Stimulated activated CD8-positive, alpha-beta memory T cell treated with anti-CD3 and anti-CD28 coated beads, Interleukin-2, amount 100 ng/mL, for 48 hours (primary cell): ENCODE measurements around the gene UTP11.

ENCODE experiments used
- DNase-seq, 2 donors: peaks; one replicate each; pipeline ENCODE4 v3.0.0-alpha.2; 2020; ENCODE audit warnings: low read depth in 2 of 2

Gene UTP11

DNA sequence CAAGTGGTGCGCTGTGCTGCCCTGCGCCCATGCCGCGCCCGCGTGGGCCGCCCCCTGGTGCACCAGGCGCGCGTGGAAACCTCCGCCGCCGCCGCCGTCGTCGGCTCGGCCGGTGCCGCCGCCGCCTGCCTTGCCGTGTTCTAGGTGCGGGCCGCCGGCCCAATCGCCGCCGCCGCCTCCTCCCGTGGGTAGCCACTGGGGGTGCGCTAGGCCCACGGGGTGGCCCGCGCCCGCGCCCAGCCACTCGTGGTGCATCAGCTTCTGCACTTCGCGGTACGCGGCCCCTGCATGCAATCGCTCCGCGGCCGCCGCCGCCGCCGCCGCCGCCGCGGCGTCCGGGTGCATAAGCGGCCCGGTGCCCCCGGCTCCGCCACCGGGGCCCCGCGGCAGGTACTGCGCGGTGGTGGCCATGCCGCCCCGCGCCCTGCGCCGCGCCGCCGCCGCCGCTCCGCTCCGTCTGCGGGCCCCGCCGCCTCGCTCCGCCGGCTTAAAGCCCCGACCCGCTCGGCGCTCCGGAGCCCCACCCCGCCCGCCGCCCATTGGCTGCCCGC is 33.9 kb downstream of the UTP11 start, which contains the start of gene POU3F1:
Gene POU3F1, minus strand, starts transcription at position 461 of the 551 bp plus-strand sequence. Its CDS starts 50 bp downstream, at position 411.
- no peak for DNase-seq

DNA sequence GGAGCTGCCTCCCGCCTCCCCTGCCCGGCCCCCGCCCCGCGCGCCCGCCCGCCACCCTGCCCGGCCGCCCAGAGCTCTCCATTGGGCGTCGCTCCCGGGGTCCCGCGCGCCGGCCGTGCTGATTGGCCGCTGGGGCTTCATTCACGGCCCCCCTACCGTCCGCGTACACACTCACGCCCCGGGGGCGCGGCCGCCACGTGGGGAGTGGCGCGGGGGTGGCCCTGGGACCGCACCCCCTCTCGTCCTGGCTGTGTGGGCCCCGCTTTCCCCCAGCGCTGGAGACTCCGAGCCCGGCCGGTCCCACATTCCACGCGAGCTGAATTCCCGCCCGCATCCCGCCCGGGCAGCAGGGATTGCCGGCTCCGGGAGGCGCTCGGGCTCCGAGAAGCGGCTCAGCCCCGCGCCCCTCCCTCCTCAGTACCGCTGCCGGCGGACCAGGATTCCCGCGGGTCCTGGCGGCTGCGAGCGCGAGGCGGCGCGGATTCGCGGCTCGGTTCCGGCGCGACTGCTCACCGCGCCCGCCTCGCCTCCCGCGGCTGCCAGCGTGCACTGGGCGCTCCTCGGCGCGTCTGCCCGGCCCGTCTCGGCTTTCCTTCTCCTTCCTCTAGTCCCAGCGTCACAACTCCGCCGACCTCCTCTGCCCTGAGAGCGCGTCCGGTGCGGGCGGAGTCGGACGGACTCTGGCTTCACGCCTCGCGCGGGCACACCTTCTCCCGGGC is 34.5 kb downstream of the UTP11 start:
- DNase-seq = peak; percentile 71 to 79

DNA sequence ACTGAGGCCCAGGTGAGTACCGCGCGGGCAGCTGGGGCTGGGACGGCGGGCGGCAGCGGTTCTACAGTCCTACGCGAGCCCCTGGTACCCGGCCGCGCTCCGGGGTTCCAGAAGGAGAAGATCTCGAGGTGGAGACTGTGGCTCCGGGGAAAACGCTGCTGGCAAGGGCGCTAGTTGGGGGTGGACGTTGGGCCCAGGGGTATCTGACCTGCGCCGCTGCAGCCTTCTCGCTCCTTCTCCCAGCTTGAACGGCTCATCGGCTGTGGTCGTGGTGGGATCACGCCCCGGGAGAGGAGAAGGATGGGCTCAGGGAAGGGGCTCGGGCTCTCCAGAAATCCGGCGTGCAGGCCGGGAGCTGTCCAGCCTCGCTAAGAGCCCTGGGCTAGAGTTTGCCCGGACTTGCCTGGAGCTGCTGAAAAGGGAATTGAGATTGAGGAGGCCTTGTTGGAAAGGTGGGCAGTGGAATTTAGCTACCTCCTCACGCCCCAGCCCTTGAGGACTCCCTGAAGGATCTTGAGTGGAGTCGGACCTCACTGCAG is 35.1 kb downstream of the UTP11 start:
- DNase-seq = no peak

DNA sequence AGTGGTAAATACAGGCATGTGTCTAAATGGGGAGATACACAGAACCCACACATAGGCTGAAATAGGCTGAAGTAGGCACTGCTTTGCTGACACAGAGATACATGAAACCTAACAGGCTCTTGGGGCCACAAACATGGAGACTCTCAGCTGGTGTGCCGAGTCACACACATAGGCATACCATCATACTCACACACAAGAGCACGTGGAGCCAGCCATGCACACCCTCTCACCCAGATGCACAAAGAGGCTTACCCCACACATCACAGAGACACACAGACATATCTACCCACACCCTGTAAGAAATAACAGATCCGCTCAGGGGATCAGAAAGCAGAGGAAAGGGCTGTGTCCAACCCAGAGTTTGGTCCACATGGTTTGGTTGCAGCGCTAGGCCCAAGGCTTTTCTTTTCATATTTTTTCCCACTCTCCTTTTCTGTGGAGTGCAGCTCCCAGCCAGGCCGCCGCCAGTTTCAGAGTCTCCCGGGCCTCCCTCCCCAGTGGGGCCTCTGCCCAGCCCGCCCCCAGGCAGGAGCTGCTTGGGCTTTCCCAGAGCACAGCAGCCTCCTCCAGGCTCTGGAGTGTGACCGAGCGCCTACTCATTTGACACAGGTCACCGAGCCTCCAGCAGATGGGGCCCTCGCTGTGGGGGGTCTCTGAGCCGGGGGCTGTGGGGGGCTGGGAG is 38.0 kb downstream of the UTP11 start:
- DNase-seq = no peak

DNA sequence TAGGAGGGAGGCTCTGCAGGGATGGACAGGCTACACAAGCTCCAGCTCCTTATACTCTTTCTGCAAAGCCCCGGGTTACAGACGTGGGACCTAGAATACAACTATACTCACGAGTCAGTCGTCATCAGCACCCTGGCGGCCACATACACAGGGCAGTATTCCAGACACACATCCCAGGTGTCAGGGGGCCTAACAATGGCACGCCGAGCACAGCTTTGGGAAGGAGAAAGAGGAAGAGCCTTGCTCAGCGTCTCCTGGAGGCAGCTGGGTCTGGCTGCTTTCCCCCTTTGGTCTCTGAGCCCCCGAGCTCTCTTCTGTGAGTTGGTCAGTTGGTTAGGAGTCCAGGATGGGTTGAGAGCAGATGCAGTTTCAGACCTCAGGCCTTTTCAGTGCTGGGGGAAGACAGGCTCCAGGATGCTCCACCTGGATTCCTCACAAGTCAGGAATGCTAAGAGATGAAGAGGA is 38.6 kb downstream of the UTP11 start:
- no peak for DNase-seq

DNA sequence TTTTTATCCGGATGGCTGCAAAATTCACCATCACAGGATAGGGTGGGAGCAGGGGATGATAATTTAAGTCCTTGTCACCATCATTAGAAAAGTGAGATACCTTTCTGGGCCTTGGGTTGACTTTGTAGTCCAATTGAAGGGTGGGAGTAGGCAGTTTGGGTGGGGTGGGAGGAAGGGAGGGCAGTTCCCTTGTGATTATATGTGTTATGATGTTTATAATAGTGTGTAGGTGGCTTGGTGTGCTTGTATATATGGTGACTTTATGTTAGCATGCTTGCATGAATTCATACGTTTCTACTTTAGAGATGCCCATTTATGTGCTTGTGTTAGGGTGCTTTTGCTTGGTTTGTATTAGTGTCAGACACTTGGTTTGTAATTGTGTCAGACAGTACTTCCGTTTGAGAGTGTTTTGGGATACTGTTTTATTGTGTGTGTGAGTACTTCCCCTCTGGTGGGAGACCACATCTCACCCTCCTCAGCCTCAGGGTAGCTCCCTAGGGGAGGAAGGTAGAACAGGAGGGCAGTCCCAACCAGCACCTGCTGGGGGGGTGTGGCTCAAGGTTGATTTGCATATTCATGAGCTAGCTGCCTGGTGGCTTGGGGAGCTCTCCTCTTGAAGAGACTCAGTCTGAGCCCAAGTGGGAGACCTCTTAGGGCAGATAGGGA is 40.3 kb downstream of the UTP11 start:
- no peak for DNase-seq

DNA sequence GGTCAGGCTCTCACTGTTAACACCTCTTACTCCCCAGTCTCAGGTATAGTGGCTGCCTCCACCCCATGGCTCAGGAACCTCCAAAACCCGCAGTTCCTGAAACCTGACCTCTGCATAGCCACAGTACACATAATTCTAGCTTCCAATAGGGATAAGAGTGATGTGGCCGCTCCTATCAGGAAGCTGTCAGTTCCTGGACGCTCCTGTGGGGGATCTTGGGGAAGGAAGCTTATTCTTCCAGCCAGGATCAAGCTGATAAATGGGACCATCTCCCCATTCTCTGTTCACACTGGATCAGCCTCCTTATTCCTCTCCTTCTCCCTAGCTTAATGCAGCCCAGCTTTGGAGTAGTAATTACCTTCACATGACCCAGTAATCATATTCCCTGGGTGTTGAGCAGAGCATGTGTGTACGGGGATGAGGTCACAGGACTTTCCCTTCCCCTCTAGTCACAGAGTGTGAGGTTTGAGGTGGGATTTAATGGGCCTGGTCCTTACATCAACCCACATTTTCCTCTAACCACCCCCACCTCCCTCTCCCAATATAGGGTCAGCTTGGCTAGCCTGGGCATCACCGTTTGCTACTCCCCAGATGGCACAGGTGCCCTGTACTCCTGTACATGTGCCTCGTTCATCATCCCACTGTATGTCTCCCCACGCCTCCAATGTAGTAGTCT is 41.0 kb downstream of the UTP11 start:
- DNase-seq = no peak

DNA sequence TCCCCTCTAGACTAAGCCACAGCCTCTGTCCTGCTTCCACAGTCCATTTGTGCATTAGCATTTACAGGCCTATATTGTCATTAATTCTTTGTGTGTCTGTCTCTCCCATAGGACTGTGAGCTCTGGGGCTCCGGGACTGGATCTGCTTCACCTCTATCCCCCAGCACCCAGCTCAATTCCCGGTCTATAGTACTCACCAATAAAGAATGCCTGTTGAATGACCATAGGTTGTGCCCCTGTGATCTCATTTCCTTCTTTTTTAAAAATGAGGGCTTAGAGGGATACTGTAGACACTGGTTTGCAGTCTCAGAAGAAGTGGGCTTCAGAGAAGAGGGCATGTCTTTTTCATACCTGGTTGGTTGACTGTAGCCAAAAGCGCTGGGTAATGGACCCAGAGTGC is 42.9 kb downstream of the UTP11 start:
- no peak for DNase-seq

DNA sequence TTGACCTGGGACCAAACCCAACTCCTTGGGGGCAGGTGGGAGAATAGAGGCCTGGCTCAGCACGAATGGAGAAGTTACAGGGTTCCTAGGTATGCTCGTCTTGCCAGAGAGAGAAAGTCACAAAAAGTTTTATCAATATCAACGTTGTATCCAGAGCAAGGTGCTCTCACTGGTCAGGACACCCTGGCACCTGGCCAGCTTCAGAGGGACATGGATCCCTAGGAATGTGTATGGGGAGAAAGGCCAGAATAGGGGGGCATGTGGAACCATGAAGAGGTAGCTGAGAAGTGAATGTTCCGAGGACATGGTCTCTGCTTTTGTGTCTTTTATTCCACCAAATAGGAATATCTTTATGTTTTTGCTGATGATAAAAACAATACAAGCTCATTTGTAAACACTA is 43.4 kb downstream of the UTP11 start:
- no peak for DNase-seq

DNA sequence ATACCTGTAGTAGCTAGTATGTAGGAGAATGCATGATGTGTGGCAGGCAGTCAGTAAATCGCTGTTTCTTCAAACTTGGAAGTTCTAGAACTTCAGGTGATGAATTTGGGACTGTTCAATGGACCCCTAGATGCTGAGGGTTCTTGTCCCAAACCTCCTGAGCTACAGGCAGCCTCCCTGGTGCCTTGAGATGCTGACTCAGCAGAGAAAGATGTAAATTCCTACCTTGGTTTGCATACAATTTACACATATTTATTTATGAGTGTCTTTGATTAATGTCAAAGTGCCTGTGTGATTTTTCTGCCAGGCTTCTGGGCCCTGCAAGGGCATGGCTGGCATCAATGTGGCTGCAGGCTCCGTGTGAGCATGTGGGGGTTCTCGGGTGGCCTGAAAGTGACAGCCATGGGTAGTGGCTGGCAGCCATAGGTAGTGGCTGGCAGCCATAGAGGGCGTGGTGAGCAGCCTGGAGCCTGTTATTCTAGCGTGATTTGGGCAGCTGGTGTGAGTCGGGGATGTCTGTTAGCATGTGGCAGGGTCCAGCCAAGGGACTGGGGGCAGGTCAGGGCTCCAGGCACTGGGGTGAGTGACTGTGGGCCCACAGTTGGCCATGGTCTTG is 47.2 kb downstream of the UTP11 start:
- DNase-seq = no peak

DNA sequence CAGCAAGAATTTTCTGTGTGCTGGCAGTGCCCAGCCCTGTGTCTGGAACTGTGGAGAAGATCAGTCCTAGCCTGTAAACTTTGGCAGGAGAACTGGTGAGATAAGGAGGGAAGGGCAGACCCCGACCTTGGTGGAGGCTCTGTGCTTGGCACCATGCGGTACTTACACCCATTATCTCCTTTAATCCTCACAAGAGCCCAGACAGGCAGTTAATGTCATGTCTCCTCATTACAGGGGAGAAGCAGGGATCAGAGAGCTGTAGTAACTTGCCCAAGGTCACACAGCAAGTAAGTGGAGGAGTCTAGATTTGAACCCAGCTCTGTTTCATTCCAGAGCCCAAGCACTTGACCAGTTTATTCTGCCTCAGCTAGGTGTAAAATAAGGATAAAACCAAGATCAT is 48.0 kb downstream of the UTP11 start:
- no peak for DNase-seq

DNA sequence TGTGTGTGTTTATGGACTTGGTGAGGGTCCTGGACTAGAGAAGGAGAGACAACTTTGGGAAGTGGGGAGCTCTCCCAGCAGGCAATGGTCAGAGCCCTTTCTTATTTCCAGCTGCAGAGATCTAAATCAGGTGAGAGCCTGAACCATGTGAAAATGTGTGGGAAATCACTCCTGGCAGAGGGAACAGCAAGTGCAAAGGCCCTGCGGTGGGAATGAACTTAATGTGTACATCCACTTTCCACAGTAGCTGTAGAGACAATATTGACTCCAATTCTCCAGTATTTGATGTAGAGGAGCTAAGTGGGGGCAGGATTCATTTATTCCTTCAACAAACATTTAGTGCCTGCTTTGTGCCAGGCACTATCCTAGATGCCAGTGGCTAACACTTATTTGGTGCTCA is 48.8 kb downstream of the UTP11 start:
- no peak for DNase-seq

DNA sequence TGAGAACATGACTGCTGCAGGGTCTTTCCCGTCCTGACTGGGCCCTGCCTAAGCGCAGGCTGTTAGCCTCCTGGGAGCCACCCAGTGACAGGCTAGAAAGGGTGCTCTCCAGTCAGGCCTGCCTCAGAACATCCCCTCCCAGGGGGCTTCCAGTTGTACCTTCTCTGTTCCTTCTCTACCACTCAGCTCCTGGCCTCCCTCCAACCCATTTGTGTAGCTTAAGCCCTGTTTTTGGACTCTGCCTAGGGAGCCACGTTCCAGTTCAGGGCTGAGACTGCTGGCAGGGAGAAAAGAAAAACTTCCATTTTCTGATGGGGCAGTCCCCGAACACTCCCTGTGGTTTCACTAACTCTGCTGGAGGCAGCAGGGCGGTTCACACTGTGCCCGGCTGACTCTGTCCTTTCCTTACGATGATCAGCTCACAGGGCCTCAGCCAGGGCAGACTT is 49.4 kb downstream of the UTP11 start:
- DNase-seq = no peak

DNA sequence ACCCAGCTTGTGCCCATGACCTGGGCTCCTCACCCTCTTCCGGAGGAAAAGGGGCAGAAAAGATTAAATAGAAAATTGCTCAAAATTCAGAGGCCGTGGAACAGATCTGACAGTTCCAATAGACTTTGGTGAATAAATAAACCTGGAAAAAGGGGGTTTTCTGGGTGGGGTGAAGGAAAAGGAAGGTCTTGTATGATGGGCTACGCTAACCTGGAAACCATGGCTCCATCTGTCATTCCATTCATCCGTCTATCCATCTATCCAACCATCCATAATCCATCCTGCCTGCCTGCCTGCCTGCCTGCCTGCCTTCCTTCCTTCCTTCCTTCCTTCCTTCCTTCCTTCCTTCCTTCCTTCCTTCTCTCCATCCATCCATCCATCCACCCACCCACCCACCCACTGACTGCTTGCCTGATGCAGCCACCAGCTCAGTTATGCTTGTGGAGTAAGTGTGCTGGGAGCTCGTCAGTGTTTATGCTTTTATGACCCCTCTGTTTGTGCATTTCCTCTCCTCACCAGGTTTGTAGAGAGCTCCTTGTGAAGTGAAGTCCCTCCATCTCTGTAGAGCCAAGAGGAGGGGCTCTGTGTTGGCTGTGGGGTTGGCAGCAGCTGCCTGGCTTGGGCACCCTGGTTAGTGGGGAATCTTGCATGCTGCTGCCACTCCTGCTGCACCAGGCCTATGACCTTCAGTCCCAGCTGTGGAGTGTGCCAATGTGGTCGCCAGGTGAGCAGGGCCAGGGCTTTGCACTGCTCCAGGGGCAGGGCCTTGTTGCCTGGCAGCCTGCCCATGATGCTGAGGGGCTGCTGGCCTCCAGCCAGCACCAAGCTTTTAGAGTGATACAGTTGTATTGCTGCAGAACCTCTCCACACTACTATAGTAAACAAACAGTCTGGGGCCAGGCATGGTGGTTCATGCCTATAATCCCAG is 50.1 kb downstream of the UTP11 start:
- DNase-seq = no peak

DNA sequence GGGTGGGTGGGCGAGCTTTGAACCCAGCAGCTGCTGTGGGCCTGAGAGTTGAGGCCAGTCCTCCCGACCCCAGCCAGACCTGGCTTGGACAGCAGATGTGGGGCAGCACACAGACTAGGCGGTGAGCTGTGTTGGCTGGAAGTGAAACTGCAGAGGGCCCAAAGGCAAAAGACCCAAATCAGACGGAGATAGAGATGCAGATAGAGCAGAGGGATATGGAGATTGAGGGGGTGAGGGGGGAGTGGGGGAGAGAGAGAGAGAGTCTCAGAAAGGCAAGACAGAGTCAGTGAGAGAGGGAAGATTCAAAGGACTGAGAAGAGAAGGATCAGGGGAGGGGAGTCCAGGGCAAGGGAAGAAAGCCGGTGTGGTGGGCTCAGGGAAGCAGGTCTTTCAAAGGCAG is 51.1 kb downstream of the UTP11 start:
- no peak for DNase-seq

DNA sequence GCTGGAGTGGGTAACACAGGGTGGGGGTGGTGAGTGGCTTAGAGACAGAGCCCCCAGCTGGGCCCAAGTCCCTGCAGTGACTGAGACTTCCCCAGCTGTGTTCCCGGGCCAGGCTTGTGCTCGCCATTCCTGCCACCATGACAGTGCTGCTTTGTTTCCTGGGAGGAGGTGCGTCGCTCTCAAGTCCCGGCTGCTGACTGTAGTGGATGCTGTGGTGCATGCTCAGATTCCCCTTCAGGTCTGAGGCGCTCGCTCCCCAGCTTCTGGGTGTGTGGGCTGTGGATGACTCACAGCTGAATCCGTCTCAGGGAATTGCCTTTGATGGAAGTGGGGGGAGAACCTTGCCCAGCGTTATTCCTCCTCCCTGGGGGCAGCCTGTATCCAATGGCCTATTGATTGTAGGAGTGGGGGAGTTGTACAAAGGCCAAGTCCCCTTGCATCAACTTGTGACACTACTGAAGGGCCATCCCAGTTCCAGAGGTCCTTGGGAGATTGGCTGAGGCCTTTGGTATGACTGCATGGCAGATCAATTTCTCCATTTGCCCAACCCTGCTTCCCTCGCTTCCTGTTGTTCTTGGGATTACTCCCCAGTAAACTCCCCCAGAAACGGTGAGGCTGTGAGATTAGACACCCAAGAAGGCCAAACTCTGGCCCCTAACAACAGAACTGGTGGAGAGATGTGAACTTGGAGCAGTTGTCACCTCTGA is 51.8 kb downstream of the UTP11 start:
- DNase-seq = no peak

DNA sequence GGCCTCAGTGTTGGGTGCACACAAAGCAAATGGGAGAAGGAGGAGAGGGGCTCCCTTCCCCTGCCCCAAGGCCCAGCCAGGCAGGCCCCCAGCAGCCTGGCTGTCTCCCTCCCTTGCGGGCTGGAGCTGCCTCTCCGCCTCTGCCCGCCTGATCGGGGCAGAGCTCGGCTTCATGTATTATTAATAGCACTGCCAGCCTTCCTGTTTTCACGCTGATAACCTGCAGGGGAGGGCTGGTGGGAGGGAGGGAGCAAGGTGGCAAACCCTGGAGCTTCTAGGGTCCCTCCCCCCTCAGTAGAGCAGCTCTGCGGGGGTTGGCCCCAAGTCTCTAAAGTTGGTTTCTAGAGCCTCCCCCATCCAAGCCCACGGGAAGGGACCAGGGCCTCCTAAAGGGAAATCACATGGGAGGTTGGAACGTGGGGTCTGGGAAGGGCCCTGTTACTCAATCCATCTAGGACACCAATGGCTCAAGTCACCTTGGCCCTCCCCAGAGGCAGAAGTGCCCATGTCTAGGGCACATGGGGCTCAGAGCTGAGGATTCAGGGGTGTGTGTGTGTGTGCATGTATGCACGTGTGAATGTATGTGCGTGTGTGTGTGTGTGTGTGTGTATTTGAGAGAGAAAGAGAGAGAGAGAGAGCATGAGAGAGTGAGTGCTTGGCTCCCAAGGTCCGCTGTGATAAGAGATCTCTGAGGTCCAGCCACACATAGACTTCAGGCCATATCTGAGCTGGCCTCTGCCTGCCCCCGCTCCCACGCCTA is 55.9 kb downstream of the UTP11 start:
- DNase-seq = no peak

DNA sequence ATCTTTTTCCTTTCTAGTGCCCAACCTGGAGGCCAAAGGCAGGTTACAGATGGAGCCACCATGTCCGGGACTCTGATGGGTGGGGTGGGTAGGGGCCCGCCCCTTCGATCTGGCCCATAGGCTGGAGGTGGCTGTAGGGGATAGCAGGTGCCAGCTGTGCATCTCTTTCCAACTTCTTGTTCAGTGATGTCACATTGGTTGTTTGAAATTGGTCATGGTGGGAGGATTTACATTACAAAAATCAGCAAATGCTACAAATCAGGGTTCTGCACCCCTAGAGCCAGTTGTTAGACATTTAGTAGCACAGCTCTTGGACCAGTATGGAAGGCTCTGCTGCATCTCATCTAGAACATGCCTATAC is 56.4 kb downstream of the UTP11 start:
- no peak for DNase-seq
